DOHH2 (cell line): ENCODE measurements around the gene ROM1.

Source experiments
- CTCF ChIP-seq: fragments of 200-600 bp; sonication (generic); IDR thresholded peaks from one replicate; pipeline ENCODE4 v1.5.1; 2014; ENCODE audit warnings: antibody characterized with exemption, mild to moderate bottlenecking, low read depth, low read length; ENCODE audit not compliant: poor library complexity, severe bottlenecking
- EZH2phosphoT487 ChIP-seq: fragments of 200-600 bp; sonication (generic); IDR thresholded peaks from 2 replicates; pipeline ENCODE4 v1.6.1; 2017; ENCODE audit warnings: borderline replicate concordance, mild to moderate bottlenecking, antibody characterized with exemption, low read length, moderate library complexity, mixed read lengths

GRCh38 chr11:62647609-62648005, 34.5 kb downstream of the ROM1 start:
- TF ChIP-seq EZH2phosphoT487 (no peak), CTCF (no peak)
